Esophagus (tissue), 2 donors: ENCODE results near the gene OOSP4B. TPM values are rescaled to one million over a fixed set of nuclear protein-coding genes. Genes with fewer than 3 reads are reported as not detected.

Source experiments
- H3K27ac ChIP-seq, 2 donors: one replicate each; pipeline ENCODE4 v1.5.1; 2013; ENCODE audit warnings: low read depth in 2 of 2, mild to moderate bottlenecking in 2 of 2, inconsistent platforms in 1 of 2, low read length in 1 of 2, moderate library complexity in 1 of 2
- H3K27me3 ChIP-seq, 2 donors: one replicate each; pipeline ENCODE4 v1.6.1; 2013; ENCODE audit warnings: low read length in 2 of 2, control low read depth in 1 of 2, mild to moderate bottlenecking in 1 of 2; ENCODE audit not compliant: insufficient read depth in 2 of 2, control insufficient read depth in 1 of 2
- H3K36me3 ChIP-seq, 2 donors: one replicate each; pipeline ENCODE4 v1.6.1; 2013; ENCODE audit warnings: low read length in 1 of 2; ENCODE audit not compliant: control insufficient read depth in 2 of 2, insufficient read depth in 2 of 2
- H3K4me1 ChIP-seq, 2 donors: one replicate each; pipeline ENCODE4 v1.6.1; 2013; ENCODE audit warnings: low read length in 1 of 2; ENCODE audit not compliant: control insufficient read depth in 2 of 2, insufficient read depth in 2 of 2
- H3K4me3 ChIP-seq, 2 donors: one replicate each; pipeline ENCODE4 v1.5.1; 2013; ENCODE audit warnings: low read length in 2 of 2, mild to moderate bottlenecking in 2 of 2, low read depth in 1 of 2, moderate library complexity in 1 of 2
- H3K9me3 ChIP-seq, 2 donors: one replicate each; pipeline ENCODE4 v1.6.1; 2013; ENCODE audit warnings: mild to moderate bottlenecking in 2 of 2, low read depth in 1 of 2, low read length in 1 of 2, moderate library complexity in 1 of 2; ENCODE audit not compliant: control insufficient read depth in 2 of 2, insufficient read depth in 1 of 2
- WGBS, 2 donors: extraction: QIAGEN DNeasy Blood & Tissue Kit; methylation state at CpG; one replicate each; pipeline ENCODE4 v1.1.7; 2013; 5-methylcytosine and 5-hydroxymethylcytosine counted together
- polyA plus RNA-seq, 2 donors: library from polyadenylated mRNA; stranded (reverse); fragments of 200-250 nt; gene quantifications; one replicate each; pipeline ENCODE4 v1.2.3, GENCODE V29; 2013
- donor health status: healthy with polysubstance abuse.
- donor health status: Bipolar disorder and iron deficiency.

Gene OOSP4B
- polyA plus RNA-seq, 2 donors: not detected

- no peaks in the 10 kb centered on the region for H3K27me3 ChIP-seq
- no peaks in the 10 kb centered on the region for H3K36me3 ChIP-seq
- no peak overlapping the region for H3K4me3 ChIP-seq
- no peaks in the 10 kb centered on the region for H3K4me1 ChIP-seq
- H3K9me3 ChIP-seq: no peaks in the 10 kb centered on the region
- WGBS, 2 donors: 64 to 69% methylated on average over 4 of the region's 4 CpGs
- H3K27ac ChIP-seq: no peak overlapping the region
These were observed 61.8 kb downstream of the OOSP4B start for GRCh38 chr11:60078745-60079144.

- Histone ChIP-seq H3K27me3 (no peaks in the 10 kb centered on the region), H3K4me3 (no peak overlapping the region), H3K36me3 (no peaks in the 10 kb centered on the region), H3K4me1 (no peaks in the 10 kb centered on the region), H3K9me3 (no peaks in the 10 kb centered on the region), H3K27ac (no peak overlapping the region)
- 37 to 52% methylated on average over 3 of the region's 3 CpGs for WGBS, 2 donors
These were observed 63.6 kb downstream of the OOSP4B start for GRCh38 chr11:60080535-60080934.

Other genes starting within 250 kb of the OOSP4B start
- gene MRPL16, start 206.4 kb upstream of the OOSP4B start, polyA plus RNA-seq: 10 to 100 TPM; 44.8 to 58.1 TPM
- under 1 TPM; 0.07 to 0.24 TPM for gene CBLIF, start 171.7 kb upstream of the OOSP4B start, polyA plus RNA-seq
- 10 to 100 TPM in 1 of 2 donors, 1 to 10 TPM in 1; 6.9 to 10.9 TPM for gene TCN1, start 150.7 kb upstream of the OOSP4B start, polyA plus RNA-seq
- gene OOSP3, start 138.4 kb upstream of the OOSP4B start, polyA plus RNA-seq: not detected
- gene OOSP1, start 78.7 kb upstream of the OOSP4B start, polyA plus RNA-seq: not detected
- not detected for gene OOSP4A, start 53.1 kb upstream of the OOSP4B start, polyA plus RNA-seq
- gene OOSP2, start 23.2 kb downstream of the OOSP4B start, polyA plus RNA-seq: not detected
- not detected for gene MS4A3, start 39.5 kb downstream of the OOSP4B start, polyA plus RNA-seq
- under 1 TPM; 0.08 to 0.42 TPM for gene MS4A2, start 71.5 kb downstream of the OOSP4B start, polyA plus RNA-seq
- 10 to 100 TPM in 1 of 2 donors, 1 to 10 TPM in 1; 7.4 to 11.4 TPM for gene MS4A6A, start 165.9 kb downstream of the OOSP4B start, polyA plus RNA-seq
- gene MS4A4E, start 226.0 kb downstream of the OOSP4B start, polyA plus RNA-seq: under 1 TPM; 0.37 to 0.51 TPM